ENCODE results near the gene GALNT16.

DNA sequence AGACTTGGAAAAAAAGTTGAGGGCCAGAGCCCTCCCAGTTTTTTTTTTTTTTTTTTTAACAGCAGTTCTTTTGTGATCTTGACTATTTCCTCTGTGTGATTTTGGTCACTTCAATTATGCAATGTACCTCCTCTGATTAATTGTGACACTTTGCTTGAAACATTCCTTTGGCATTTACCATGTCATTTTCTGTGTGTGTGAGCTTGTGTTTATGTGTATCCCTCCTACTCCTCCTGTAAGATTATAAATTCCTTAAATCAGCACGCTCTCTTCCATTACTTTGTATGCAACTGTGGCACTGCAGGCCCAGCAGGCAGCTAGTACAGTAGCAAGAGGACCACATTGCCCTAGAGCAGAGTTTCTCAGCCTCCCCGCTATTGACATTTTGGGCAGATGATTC lies 33.2 kb upstream of the GALNT16 start:
- TF ChIP-seq, protein P1, sequence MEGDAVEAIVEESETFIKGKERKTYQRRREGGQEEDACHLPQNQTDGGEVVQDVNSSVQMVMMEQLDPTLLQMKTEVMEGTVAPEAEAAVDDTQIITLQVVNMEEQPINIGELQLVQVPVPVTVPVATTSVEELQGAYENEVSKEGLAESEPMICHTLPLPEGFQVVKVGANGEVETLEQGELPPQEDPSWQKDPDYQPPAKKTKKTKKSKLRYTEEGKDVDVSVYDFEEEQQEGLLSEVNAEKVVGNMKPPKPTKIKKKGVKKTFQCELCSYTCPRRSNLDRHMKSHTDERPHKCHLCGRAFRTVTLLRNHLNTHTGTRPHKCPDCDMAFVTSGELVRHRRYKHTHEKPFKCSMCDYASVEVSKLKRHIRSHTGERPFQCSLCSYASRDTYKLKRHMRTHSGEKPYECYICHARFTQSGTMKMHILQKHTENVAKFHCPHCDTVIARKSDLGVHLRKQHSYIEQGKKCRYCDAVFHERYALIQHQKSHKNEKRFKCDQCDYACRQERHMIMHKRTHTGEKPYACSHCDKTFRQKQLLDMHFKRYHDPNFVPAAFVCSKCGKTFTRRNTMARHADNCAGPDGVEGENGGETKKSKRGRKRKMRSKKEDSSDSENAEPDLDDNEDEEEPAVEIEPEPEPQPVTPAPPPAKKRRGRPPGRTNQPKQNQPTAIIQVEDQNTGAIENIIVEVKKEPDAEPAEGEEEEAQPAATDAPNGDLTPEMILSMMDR (IDR thresholded peaks at IDR 0.05), result no peak
- TF ChIP-seq POLR2A (IDR thresholded peaks at IDR 0.05; ENCODE audit: low read depth) (no peak), POLR2AphosphoS5 (IDR thresholded peaks at IDR 0.05) (no peak), EP300 (IDR thresholded peaks at IDR 0.05) (no peak)

Data from esophagus muscularis mucosa (tissue), 4 donors.